ENCODE data around the gene NKTR. TPM values are rescaled to one million over a fixed set of nuclear protein-coding genes. Genes with fewer than 3 reads are reported as not detected.

Gene NKTR
- total RNA-seq, 1 donor from 2014 or later, result 92.1 TPM

DNA sequence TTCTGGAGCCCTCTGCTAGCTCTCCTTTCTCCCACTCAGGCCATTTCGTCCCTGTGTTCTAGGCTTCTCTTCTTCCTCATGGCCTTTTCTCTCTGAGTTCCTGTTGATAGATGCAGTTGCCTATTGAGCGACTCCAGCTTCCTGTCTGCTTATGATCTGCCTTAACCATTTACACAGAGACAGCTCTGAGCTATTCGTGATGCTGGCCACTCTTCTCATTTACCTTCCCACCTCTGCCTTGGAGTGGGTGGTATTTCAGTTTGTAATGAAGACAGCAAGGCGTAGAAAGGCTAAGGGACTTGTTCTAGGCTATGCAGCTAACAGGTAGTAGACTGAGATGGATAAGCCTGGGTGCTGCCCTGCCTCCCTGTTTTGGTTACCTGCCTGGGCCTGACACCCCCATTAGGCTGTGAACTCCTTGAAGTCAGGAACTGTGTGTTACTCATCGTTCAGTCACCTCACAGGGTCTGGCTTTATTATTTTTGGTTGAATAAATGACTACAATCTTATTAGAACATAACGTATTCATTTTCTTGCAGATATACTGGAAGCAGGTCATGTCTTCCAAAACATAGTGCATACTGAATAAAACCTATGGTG lies 40.4 kb downstream of the NKTR start:
- no peak overlapping the region for H3K27ac ChIP-seq
- ATAC-seq, result no peak

DNA sequence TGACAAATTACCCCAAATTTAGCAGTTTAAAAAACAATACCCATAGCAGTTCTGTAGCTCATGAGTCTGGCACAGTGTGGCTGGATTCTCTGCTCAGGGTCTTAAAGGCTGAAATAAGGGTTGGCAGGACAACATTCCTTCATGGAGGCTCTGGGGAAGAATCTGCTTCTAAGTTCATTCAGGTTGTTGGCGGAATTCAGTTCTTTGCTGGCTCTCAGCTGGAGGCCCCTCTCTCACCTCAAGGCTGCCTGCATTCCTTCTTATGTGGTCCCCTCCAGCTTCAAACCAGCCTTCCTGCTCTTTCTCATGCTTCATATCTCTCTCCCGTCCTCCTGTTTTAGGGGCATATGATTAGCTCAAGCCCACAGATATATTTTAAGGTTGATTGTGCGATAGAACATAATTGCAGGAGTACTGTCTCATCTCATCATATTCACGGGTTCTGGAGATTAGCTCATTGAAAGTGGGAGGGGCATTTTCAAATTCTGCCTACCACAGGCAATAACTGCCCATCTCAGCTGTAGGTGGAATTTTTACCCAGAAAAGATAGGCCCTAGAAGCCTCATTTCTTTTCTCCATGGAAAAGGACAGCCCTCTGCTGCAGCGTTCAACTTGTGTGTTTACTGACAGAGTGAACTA lies 47.5 kb downstream of the NKTR start:
- no peak for DNase-seq
- ATAC-seq, result no peak
- Histone ChIP-seq H3K9me3 (no peaks in the 10 kb centered on the region), H3K36me3 (peaks cover 47% of the 10 kb centered on the region), H3K4me3 (no peak overlapping the region), H3K4me1 (peaks cover 22% of the 10 kb centered on the region), H3K27ac (no peak overlapping the region), H3K27me3 (no peaks in the 10 kb centered on the region)
- TF ChIP-seq, protein P1, sequence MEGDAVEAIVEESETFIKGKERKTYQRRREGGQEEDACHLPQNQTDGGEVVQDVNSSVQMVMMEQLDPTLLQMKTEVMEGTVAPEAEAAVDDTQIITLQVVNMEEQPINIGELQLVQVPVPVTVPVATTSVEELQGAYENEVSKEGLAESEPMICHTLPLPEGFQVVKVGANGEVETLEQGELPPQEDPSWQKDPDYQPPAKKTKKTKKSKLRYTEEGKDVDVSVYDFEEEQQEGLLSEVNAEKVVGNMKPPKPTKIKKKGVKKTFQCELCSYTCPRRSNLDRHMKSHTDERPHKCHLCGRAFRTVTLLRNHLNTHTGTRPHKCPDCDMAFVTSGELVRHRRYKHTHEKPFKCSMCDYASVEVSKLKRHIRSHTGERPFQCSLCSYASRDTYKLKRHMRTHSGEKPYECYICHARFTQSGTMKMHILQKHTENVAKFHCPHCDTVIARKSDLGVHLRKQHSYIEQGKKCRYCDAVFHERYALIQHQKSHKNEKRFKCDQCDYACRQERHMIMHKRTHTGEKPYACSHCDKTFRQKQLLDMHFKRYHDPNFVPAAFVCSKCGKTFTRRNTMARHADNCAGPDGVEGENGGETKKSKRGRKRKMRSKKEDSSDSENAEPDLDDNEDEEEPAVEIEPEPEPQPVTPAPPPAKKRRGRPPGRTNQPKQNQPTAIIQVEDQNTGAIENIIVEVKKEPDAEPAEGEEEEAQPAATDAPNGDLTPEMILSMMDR (IDR thresholded peaks at IDR 0.05), result no peak
- intact Hi-C loops (cut with DNase I), result no loop called here

More for the DNA sequence above, 40.4 kb downstream of the NKTR start:
- Histone ChIP-seq H3K9me3 (no peaks in the 10 kb centered on the region), H3K36me3 (peaks cover 100% of the 10 kb centered on the region), H3K4me3 (no peak overlapping the region), H3K4me1 (peaks cover 5% of the 10 kb centered on the region), H3K27me3 (no peaks in the 10 kb centered on the region)
- no peak for DNase-seq
- TF ChIP-seq, protein P1 (IDR thresholded peaks at IDR 0.05), result no peak
- intact Hi-C loops (cut with DNase I), result no loop called here

DNA sequence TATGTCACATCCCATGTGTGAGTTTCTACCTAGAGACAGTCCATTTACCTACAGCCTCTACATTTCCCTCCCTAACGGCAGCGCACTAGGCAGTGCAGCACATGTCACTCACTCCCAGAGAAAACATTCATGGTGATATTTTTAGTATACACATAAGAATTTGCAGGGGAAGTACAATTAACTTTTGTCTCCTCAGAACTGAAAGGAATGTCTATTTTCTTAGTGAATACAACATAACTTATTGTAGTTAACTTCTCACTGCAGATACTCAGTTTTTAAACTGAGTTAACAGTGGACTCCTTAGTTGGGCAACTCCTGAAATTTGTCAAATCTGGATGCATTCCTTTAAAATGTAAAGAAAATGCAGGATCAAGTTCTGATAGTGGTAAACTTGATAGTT lies 48.5 kb downstream of the NKTR start:
- no peaks in the 10 kb centered on the region for H3K9me3 ChIP-seq
- ATAC-seq (no peak), DNase-seq (no peak)
- peaks cover 28% of the 10 kb centered on the region for H3K4me1 ChIP-seq
- TF ChIP-seq, protein P1 (IDR thresholded peaks at IDR 0.05), result no peak
- no peak overlapping the region for H3K4me3 ChIP-seq
- intact Hi-C loops (cut with DNase I), result no loop called here
- no peaks in the 10 kb centered on the region for H3K27me3 ChIP-seq
- no peak overlapping the region for H3K27ac ChIP-seq
- peaks cover 36% of the 10 kb centered on the region for H3K36me3 ChIP-seq

DNA sequence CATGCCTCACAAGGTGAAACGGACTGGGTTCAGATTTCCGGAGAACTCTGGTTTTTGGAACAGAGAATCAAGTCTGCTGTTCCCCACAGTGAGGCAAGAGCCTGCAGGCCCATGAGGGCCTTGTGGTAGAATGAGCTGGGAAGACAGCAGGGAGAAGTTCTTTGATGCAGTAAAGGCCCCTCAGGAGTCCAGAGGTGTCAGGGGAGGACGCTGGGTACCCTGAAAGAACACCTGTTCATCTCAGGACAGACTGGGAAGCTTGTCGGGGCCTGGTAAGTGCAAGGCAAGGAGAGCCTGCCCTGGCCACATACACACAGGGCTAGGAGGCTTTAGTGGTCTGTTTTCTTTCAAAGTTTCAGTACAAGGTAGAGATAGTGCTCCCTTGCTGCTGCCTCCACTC lies 49.3 kb downstream of the NKTR start:
- DNase-seq (no peak), ATAC-seq (no peak)
- H3K4me3 ChIP-seq, result no peak overlapping the region
- TF ChIP-seq, protein P1 (IDR thresholded peaks at IDR 0.05), result no peak
- no peaks in the 10 kb centered on the region for H3K9me3 ChIP-seq
- intact Hi-C loops (cut with DNase I), result no loop called here
- H3K27ac ChIP-seq, result no peak overlapping the region
- peaks cover 28% of the 10 kb centered on the region for H3K4me1 ChIP-seq
- no peaks in the 10 kb centered on the region for H3K27me3 ChIP-seq
- H3K36me3 ChIP-seq, result peaks cover 28% of the 10 kb centered on the region

DNA sequence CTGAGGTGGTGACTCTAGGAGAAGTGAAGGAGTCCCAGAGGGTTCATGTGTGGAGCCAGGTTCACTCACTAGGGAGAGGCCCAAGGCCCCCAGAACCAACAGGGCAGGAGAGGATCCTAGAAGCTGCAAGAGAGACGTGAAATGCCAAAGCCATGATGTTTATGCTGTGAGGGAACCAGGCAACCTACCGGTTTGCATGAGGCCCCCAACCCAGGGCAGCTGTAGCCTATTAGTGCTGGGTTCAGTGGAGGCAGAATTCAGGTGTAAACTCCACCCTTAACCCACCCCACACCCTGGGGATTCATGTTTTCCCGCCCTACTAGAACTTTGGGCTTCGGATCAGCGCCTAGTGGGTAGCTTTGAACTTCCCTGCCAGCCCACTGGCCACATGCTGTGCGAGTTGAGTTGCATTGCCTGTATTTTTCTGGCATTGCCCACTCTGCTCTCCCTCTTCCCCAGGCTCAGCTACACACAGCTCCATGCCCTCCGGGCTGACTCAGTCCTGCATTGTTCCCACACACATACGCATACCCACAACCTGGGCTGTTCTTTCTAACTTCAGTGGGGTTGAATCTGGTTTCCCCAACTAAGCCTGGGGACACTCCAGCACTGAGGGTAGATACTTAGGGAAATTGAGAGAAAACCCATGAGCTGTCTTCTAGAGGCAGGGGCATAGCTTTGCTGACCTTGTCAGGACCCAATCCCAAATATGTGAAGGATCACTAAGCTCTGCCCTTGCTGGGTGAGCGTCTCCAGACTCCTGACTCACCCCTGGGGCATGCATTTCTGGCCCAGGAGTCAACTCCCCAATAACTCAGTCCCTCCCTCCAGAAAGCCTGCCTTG lies 51.0 kb downstream of the NKTR start:
- ATAC-seq (no peak), DNase-seq (no peak)
- no peak overlapping the region for H3K27ac ChIP-seq
- no peak overlapping the region for H3K4me3 ChIP-seq
- no peaks in the 10 kb centered on the region for H3K9me3 ChIP-seq
- no peaks in the 10 kb centered on the region for H3K27me3 ChIP-seq
- TF ChIP-seq, protein P1 (IDR thresholded peaks at IDR 0.05), result no peak
- peaks cover 41% of the 10 kb centered on the region for H3K4me1 ChIP-seq
- H3K36me3 ChIP-seq, result peaks cover 11% of the 10 kb centered on the region
- intact Hi-C loops (cut with DNase I), result no loop called here
